HUES6 (cell line): Measurements from ENCODE around the gene CEBPB.

Experiments used
- H3K27ac ChIP-seq: 2 replicates; pipeline ENCODE4 v1.7.0; 2013; ENCODE audit warnings: low read depth, mild to moderate bottlenecking, low read length, inconsistent platforms
- H3K27me3 ChIP-seq: 2 replicates; pipeline ENCODE4 v1.6.1; 2013; ENCODE audit warnings: low read length; ENCODE audit not compliant: control insufficient read depth, insufficient read depth
- H3K36me3 ChIP-seq: 2 replicates; pipeline ENCODE4 v1.6.1; 2013; ENCODE audit warnings: low read length; ENCODE audit not compliant: control insufficient read depth, insufficient read depth
- H3K4me1 ChIP-seq: 2 replicates; pipeline ENCODE4 v1.6.1; 2013; ENCODE audit warnings: low read length; ENCODE audit not compliant: control insufficient read depth, insufficient read depth
- H3K4me3 ChIP-seq: 2 replicates; pipeline ENCODE4 v1.5.1; 2013; ENCODE audit warnings: low read depth, low read length
- H3K9ac ChIP-seq: one replicate; pipeline ENCODE4 v1.6.1; 2013; ENCODE audit warnings: mild to moderate bottlenecking, low read length
- H3K9me3 ChIP-seq: 2 replicates; pipeline ENCODE4 v1.6.1; 2013; ENCODE audit warnings: low read depth, low read length; ENCODE audit not compliant: control insufficient read depth, insufficient read depth

The CEBPB gene

GRCh38 chr20:50188287-50188688, 2.3 kb upstream of the CEBPB start:
- H3K9ac ChIP-seq = no peak overlapping the region
- no peak overlapping the region for H3K4me3 ChIP-seq
- H3K9me3 ChIP-seq = no peaks in the 10 kb centered on the region
- no peaks in the 10 kb centered on the region for H3K36me3 ChIP-seq
- H3K27me3 ChIP-seq = 0 out of 2 replicates have a peak, but pooled peaks cover 2% of the 10 kb centered on the region
- peaks cover 27% of the 10 kb centered on the region for H3K4me1 ChIP-seq
- no peak overlapping the region for H3K27ac ChIP-seq

- Histone ChIP-seq H3K36me3 (no peaks in the 10 kb centered on the region), H3K9ac (no peak overlapping the region), H3K27me3 (0 out of 2 replicates have a peak, but pooled peaks cover 2% of the 10 kb centered on the region), H3K4me3 (no peak overlapping the region), H3K4me1 (peaks cover 35% of the 10 kb centered on the region), H3K9me3 (no peaks in the 10 kb centered on the region), H3K27ac (no peak overlapping the region)
Observed at GRCh38 chr20:50188879-50189680, 1.6 kb upstream of the CEBPB start.

GRCh38 chr20:50189681-50190250, 864 bp upstream of the CEBPB start:
- no peak overlapping the region for H3K9ac ChIP-seq
- no peaks in the 10 kb centered on the region for H3K9me3 ChIP-seq
- peak overlapping the region; percentile 98 for H3K4me3 ChIP-seq
- no peaks in the 10 kb centered on the region for H3K36me3 ChIP-seq
- no peak overlapping the region for H3K27ac ChIP-seq
- 0 out of 2 replicates have a peak, but pooled peaks cover 2% of the 10 kb centered on the region for H3K27me3 ChIP-seq
- peaks cover 42% of the 10 kb centered on the region for H3K4me1 ChIP-seq

GRCh38 chr20:50191065-50191543, 474 bp downstream of the CEBPB start:
- H3K9ac ChIP-seq = peak overlapping the region; percentile 99
- peak overlapping the region; percentile 98 for H3K4me3 ChIP-seq
- H3K27me3 ChIP-seq = 0 out of 2 replicates have a peak, but pooled peaks cover under 1% of the 10 kb centered on the region
- no peaks in the 10 kb centered on the region for H3K9me3 ChIP-seq
- H3K4me1 ChIP-seq = peaks cover 51% of the 10 kb centered on the region
- peak overlapping the region; percentile 69; the same call in 1 of the 2 replicates for H3K27ac ChIP-seq
- no peaks in the 10 kb centered on the region for H3K36me3 ChIP-seq

GRCh38 chr20:50191544-50192363, 1.1 kb downstream of the CEBPB start:
- Histone ChIP-seq H3K4me3 (peak overlapping the region; percentile 98), H3K4me1 (peaks cover 51% of the 10 kb centered on the region), H3K27me3 (no peaks in the 10 kb centered on the region), H3K36me3 (no peaks in the 10 kb centered on the region), H3K9me3 (no peaks in the 10 kb centered on the region), H3K27ac (peak overlapping the region; percentile 66; the same call in 1 of the 2 replicates), H3K9ac (peak overlapping the region; percentile 99)

- Histone ChIP-seq H3K9me3 (no peaks in the 10 kb centered on the region), H3K4me1 (peaks cover 44% of the 10 kb centered on the region), H3K4me3 (peak overlapping the region; percentile 98), H3K27ac (peak overlapping the region; percentile 66; the same call in 1 of the 2 replicates), H3K36me3 (no peaks in the 10 kb centered on the region), H3K27me3 (no peaks in the 10 kb centered on the region), H3K9ac (peak overlapping the region; percentile 74)
Observed at GRCh38 chr20:50192364-50193198, 2.0 kb downstream of the CEBPB start.

GRCh38 chr20:50193199-50193835, 2.7 kb downstream of the CEBPB start:
- Histone ChIP-seq H3K4me3 (peak overlapping the region; percentile 98), H3K27me3 (no peaks in the 10 kb centered on the region), H3K4me1 (peaks cover 40% of the 10 kb centered on the region), H3K27ac (peak overlapping the region; percentile 66; the same call in 1 of the 2 replicates), H3K36me3 (no peaks in the 10 kb centered on the region), H3K9me3 (no peaks in the 10 kb centered on the region), H3K9ac (peak overlapping the region; percentile 74)

GRCh38 chr20:50193836-50194421, 3.3 kb downstream of the CEBPB start:
- Histone ChIP-seq H3K27ac (no peak overlapping the region), H3K4me1 (peaks cover 36% of the 10 kb centered on the region), H3K9ac (peak overlapping the region; percentile 74), H3K4me3 (peak overlapping the region; percentile 98), H3K36me3 (no peaks in the 10 kb centered on the region), H3K27me3 (no peaks in the 10 kb centered on the region), H3K9me3 (no peaks in the 10 kb centered on the region)

- Histone ChIP-seq H3K36me3 (no peaks in the 10 kb centered on the region), H3K9me3 (peaks cover 3% of the 10 kb centered on the region), H3K27me3 (no peaks in the 10 kb centered on the region), H3K4me1 (peaks cover 34% of the 10 kb centered on the region), H3K9ac (no peak overlapping the region), H3K4me3 (no peak overlapping the region), H3K27ac (no peak overlapping the region)
Observed at GRCh38 chr20:50194422-50194830, 3.8 kb downstream of the CEBPB start.
